C4-2B (cell line): Measurements from ENCODE around the gene MS4A7.
"Not testable (repeated sequence)": the region's sequence is repeated elsewhere in the genome, so short reads cannot be mapped to it uniquely, and the experiment has no call there.

Experiments
- H3K27ac ChIP-seq: fragments of 450-650 bp; 2 replicates; pipeline ENCODE4 v1.5.1; 2017
- ZFX ChIP-seq: fragments of 450-650 bp; IDR thresholded peaks from 2 replicates; pipeline ENCODE4 v1.6.1; 2017
- TF ChIP-seq, protein P1 (sequence below): fragments of 450-650 bp; conservative IDR thresholded peaks from 2 replicates; pipeline ENCODE4 v1.5.1; 2017; ENCODE audit warnings: mild to moderate bottlenecking

MS4A7 gene

DNA sequence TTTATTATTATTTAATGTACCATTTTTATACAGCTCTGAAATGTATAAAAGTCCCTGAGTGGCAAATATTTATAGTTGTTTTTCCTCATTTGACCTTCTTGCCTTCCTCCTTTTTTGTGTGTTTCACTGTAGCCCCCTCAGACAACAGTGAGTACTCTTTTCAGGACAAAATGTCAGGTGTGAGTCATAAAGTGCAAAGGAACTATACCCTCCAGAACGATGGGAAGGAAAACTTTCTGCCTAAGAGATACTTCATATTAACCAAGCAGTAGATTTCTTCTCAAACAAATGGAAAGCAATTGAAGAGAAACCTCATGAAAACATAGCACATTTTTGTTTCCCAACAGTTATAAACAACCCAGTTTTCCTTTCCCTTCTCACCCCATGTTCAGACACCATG is 16.1 kb upstream of the MS4A7 start:
- TF ChIP-seq, protein P1, sequence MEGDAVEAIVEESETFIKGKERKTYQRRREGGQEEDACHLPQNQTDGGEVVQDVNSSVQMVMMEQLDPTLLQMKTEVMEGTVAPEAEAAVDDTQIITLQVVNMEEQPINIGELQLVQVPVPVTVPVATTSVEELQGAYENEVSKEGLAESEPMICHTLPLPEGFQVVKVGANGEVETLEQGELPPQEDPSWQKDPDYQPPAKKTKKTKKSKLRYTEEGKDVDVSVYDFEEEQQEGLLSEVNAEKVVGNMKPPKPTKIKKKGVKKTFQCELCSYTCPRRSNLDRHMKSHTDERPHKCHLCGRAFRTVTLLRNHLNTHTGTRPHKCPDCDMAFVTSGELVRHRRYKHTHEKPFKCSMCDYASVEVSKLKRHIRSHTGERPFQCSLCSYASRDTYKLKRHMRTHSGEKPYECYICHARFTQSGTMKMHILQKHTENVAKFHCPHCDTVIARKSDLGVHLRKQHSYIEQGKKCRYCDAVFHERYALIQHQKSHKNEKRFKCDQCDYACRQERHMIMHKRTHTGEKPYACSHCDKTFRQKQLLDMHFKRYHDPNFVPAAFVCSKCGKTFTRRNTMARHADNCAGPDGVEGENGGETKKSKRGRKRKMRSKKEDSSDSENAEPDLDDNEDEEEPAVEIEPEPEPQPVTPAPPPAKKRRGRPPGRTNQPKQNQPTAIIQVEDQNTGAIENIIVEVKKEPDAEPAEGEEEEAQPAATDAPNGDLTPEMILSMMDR = no peak
- no peak for TF ChIP-seq ZFX
- no peak overlapping the region for H3K27ac ChIP-seq

DNA sequence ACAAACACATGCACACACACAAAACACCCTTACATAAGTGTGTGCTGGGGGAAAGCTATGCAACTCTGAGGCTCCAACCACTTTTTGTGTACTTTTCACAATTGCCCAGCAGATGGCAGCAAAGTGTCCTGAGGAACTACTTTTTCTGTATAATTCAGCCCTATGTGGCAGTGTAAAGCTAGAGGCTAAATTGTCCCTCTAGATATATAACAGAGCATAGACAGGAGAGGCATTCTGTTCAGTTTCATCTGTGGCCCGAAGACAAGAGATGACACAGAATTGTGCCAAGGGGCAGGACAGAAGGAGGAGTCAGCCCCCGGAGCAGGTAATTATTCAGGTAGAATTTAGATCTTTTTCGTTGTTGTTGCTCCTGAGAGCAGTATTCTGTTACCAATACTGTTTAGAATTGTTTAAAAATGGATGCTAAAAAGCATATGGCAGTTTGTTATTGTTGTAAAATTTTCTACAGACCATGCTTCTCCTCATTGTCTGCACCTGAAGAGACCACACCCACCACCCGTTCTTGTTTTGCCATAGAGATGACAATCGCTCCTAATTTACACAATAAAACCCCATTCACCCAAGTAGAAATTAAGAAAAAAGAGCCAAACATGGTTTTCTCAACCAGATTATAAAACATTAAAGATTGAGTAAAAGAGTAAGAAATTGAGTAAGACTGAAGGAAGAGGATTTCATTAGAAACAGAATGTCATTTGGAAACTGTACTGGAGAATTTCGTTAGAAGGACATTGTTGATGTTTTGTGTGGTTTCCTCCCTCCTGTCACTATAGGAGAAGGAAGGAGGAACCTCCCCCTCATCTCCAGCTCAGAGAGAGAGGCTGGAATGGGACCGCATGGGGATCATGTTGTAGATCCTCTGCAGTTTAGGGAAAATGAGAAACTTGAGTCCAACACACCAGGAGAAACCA is 14.5 kb upstream of the MS4A7 start:
- no peak overlapping the region for H3K27ac ChIP-seq
- no peak for TF ChIP-seq ZFX
- TF ChIP-seq, protein P1 = peak; percentile 86

DNA sequence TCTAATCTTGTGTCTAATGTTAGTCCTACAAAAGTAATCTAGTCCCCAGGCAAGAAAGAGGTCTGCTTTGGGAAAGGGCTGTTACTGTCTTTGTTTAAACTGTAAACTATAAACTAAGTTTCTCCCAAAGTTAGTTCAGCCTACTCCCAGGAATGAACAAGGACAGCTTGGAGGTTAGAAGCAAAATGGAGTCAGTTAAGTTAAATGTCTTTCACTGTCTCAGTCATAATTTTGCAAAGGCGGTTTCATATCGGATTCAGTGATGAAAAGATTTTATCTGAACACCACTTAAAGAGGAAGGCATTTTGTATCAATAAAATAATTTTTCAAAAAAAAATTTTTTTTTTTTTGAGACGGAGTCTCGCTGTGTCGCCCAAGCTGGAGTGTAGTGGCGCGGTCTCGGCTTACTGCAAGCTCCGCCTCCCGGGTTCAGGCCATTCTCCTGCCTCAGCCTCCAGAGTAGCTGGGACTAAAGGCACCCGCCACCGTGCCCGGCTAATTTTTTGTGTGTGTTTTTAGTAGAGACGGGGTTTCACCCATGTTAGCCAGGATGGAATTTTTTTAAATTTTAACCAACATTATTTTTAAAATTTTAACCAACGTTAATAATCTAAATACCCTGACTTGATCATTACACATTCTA is 11.9 kb upstream of the MS4A7 start:
- H3K27ac ChIP-seq = not testable (repeated sequence)

DNA sequence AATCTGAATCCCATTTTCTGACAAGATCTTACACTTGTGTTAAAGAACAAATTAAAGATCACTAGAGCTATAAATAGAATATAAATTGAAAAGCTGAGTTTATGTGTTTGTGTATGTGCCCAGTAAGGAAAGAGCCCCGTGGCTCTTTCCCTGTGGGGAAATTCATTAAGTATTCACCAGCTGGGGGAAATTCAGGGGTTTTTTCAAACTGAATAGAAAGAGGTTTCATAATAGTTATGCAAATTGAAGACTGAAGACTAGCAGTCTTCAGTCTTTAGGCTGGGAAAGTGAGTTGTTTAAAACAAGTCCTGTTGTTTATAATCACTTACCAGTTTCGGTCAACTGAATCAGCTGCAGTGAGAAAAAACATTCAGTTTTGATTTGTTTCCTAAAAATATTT is 11.3 kb upstream of the MS4A7 start:
- TF ChIP-seq, protein P1 = no peak
- TF ChIP-seq ZFX = no peak
- H3K27ac ChIP-seq = no peak overlapping the region

DNA sequence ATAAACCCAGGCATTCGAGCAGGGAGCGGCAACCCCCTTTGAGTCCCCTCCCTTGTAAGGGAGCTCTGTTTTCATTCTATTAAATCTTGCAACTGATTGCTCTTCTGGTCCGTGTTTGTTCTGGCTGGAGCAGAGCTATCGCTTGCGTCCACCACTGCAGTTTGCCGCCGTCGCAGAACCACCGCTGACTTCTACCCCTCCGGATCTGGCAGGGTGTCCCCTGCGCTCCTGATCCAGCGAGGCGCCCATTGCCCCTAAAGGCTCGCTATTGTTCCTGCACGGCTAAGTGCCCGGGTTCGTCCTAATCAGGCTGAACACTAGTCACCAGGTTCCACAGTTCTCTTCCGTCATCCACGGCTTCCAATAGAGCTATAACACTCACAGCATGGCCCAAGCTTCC is 10.4 kb upstream of the MS4A7 start:
- no peak overlapping the region for H3K27ac ChIP-seq
- TF ChIP-seq ZFX = no peak
- TF ChIP-seq, protein P1 = no peak

DNA sequence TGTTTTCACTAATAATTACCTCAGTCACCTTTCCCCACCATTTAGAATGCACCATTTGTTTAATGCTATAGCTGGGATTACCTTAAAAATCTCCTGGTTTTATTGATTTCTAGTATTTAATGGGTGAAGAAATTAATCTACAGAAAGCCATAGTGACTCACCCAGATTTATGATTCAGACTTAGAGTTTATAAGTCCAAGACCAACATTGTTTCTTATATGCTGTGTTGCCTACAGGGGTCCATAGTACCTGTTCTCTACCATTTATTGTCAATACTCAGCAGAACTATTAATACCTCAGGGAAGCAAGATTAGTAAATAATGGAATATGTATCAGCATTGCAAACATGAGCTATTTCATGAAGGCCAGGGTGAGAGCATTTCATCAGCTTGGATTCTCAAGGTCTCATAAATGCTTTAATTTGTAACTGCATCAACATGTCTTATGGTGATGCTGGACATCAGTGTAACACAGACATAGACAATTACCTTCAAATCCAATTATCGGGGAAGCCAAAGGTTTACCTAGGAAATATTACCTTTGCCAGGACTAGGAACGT is 8.0 kb upstream of the MS4A7 start:
- TF ChIP-seq, protein P1 = no peak
- no peak for TF ChIP-seq ZFX
- no peak overlapping the region for H3K27ac ChIP-seq

DNA sequence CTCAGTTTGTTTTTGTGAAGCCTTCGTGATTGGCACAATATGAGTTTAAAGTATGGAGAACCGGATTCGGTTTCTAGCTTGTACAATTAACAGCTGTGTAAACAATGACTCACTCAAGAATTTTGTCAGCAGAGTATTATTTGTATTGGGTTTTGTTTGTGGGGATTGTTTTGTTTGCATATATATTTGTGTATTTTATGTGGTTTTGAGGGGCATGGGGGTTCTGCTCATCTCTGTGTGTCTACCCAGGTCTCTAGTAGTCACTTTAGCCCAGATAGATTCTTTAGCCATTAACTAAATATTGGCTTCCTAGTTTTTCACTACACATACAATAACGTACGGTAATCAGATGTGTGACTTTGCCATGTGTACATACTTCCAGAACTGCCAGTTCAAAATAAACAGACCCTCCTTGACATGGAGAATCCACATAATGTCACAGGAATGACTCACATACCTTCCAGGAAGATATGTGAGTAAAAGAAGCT is 7.5 kb upstream of the MS4A7 start:
- H3K27ac ChIP-seq = no peak overlapping the region
- TF ChIP-seq, protein P1 = no peak
- no peak for TF ChIP-seq ZFX
